Body of pancreas (tissue), 4 donors: ENCODE data around the gene KLHL30.

ENCODE experiments used
- CTCF ChIP-seq, 7 experiments: fragments of 450-650 bp in 4 of 7; fragments of 200-600 bp in 3 of 7; sonication (generic) in 3 of 7; IDR thresholded peaks; one replicate each; pipeline ENCODE4 v1.5.1; 2016 to 2019; ENCODE audit warnings: antibody characterized with exemption in 7 of 7
- POLR2A ChIP-seq, 3 donors: fragments of 450-650 bp; IDR thresholded peaks; one replicate each; pipeline ENCODE4 v1.6.1; 2016; ENCODE audit warnings: antibody characterized with exemption in 3 of 3, mild to moderate bottlenecking in 2 of 3

- no peak for TF ChIP-seq POLR2A (IDR thresholded peaks at IDR 0.05)
- TF ChIP-seq CTCF (IDR thresholded peaks at IDR 0.05) = no peak
These were observed 15.1 kb upstream of the KLHL30 start for GRCh38 chr2:238123218-238123971.
